ENCODE results near the gene CGB1.

CGB1 gene

GRCh38 chr19:48993175-48994034, 43.3 kb downstream of the CGB1 start, which contains the start of the genes GYS1 and RUVBL2:
Gene GYS1, minus strand, starts transcription at chr19:48993309. Its CDS starts 197 bp downstream, at chr19:48993112.
Gene RUVBL2, plus strand, starts transcription at chr19:48993887. Its CDS starts 25 bp downstream, at chr19:48993912.
- DNase-seq: peak; percentile 95

DNA sequence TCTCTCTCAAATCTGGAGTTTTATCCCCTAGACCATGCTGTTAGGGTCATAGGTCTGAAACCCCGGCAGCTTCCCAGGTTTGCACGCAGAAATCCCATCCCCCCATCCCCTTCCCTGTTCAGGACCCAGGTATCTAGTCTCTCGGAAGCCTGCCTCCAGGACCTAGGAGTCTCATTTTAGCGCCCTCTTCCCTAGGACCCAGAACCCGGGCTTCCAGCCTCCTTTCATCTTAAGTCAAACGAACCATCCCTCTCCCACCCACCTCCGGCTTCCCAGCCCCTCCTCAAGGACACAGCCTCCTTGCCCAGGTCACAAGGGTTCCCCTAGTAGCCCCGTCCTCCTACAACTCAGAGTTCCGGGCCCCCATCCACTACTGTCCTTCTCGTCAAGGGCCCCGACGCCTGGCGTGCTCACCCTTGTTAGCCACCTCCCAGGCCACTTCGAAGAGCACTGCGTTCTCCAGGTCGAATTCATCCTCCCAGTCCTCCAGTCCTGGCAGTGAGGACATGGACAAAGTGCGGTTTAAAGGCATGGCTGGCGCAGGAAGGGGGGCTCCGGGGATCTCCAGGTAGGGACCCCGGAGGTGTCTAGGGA, 44.0 kb downstream of the CGB1 start:
- DNase-seq: no peak

GRCh38 chr19:48991873-48992580, 44.7 kb downstream of the CGB1 start:
- DNase-seq: no peak

- DNase-seq: no peak
Measured at GRCh38 chr19:48991011-48991609, 45.6 kb downstream of the CGB1 start.

DNA sequence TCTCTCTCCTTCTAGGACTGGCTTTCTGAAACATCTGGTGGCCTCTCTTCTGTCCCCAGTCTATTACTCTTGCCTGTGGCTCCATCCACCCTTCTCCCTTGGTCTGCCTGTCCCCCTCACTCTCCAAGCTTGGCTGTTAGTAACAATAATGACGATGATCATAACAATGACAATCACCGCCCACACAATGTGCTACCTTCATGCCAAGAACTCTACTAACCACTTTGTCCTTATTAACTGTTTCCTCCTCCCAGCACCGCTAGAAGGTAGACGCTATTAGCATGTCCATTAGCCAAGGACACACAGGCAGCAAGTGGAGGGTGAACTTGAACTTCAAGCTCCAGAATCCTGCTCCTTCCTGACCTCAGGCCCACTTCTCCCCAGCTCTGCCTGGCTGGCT, 46.3 kb downstream of the CGB1 start:
- no peak for DNase-seq

DNA sequence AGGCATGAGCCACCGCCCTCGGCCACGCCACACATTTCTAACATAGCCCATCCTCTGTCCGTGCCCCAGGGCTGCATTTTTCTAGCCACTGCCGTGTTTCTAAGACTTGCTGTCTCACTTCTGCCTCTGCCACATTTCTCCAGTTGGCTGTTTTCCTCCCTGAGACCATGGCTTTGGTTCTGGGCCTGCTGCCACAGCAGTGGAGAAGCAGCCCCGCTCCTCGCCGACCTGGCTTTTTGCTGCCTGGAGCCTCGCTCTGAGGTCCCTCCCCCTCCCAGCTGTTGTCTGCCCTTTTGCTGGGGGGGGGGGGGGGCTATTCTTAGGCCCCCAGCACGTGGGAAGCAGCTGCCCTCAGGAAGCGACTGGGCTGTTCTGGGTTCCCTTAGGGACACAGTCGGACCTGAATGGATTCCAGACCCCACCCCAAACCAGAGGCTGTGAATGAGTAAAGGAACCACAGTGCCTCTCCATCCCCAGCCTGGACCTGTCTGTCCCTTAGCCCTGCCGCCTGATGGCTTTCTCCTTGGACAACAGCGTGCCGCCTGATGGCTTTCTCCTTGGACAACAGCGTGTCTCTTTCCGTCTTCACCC, 46.9 kb downstream of the CGB1 start:
- no peak for DNase-seq

GRCh38 chr19:48988860-48989259, 47.8 kb downstream of the CGB1 start:
- DNase-seq: no peak

DNA sequence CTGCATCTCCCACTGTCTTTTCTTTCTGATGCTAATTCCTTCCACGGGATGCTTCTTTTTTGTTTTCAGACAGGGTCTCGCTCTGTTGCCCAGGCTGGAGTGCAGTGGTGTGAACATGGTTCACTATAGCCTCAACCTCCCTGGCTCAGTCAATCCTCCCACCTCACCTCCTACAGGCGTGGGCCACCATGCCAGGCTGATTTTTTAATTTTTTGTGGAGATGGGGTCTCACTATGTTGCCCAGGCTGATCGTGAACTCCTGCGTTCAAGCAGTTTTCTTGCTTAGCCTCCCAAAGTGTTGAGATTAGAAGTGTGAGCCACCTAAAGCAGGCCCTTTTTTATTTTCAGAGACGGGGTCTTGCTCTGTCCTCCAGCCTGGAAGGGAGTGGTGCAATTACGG, 48.4 kb downstream of the CGB1 start:
- no peak for DNase-seq

DNA sequence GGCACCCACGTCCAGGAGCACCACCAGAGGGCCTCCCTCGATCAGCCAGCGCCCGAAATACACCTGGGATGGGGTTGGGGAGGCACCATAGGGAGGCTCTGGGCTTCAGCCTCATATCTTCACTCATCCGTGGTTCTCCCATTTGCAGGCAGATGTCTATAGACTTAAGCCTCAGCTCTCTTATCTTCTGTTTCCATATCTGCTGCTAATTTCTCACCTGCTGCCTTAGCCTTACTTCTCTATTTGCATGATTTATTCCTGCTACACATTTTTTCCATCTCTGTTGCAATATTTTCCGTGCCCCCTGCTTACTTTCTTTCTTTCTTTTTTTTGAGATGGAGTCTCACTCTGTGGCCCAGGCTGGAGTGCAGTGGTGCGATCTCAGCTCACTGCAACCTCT, 49.4 kb downstream of the CGB1 start:
- DNase-seq: no peak

DNA sequence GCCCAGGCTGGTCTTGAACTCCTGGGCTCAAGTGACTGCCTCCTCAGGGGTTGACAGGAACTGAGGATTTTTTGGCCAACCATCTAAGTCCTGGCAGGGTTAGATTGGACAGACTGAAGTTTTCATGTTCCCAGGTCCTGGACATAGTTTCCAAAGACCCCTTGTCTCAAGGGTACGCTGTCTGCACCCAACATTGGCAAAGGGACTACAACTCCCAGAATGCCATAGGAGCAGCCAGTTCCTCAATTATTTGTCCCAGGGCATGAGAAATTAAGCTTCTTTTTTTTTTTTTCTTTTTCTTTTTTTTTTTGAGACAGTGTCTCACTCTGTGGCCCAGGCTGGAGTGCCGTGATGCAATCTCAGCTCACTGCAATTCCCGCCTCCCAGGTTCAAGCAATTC, 50.5 kb downstream of the CGB1 start:
- no peak for DNase-seq

DNA sequence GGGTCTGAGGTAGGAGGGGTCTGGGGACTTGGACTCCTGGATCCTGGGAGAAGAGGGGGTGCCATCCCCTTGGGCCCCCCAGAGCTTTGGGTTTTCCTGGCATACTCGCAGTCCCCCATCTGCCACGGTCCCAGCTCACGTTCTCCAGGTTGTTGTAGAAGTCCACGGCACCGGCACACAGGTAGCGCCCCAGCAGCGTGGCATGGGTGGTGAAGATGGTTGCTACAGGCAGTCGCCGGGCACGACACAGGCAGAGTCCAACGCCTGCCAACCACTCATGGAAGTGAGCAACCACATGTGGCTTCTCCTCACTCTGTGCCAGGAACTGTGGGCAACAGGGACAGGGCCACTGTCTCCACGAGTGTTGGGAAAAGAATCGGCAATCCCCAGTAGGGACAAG, 51.0 kb downstream of the CGB1 start:
- no peak for DNase-seq

All from NCI-H2107 (cell line).